ENCODE measurements around the gene BACH2.
A peak's percentile ranks its signal among the peaks of the same experiment; 100 is the strongest.
"Not testable (repeated sequence)": the region's sequence is repeated elsewhere in the genome, so short reads cannot be mapped to it uniquely, and the experiment has no call there.

The BACH2 gene

DNA sequence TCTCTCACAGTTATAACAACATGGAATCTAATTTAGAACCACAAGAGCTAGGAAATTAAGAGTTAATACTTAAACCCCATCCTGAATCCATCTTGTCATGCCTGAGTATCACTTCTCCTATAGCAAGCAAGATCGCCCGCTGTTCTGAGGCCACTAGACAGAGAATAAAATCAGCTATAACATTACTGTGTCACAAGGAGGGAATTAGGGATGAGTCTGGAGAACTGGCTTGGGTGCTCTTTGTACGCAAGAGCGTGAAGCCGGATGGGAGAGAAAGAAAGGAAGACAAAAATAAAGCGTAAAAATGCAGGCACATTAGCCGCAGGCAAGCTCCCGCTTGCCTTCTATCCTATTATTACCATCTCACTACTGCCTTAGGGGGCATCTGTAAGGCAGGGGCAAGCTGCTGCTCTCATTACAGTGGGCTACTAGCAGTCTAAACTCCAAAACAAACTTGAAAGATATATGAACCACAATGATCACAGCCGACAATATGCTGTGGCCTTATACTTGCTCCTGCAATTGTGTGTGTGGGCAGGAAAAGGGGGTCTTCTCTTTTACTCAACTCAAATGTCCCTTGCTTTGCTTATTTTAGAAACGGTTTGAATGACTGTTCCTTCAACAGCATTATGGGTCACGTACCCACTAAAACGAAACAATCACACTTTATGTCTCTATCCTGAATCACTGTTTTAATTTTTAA is 320.5 kb downstream of the BACH2 start:
- no peak for TF ChIP-seq CTCF (IDR thresholded peaks at IDR 0.05; ENCODE audit: insufficient read depth, low read depth, low read length, missing control alignments)
- H3K4me3 ChIP-seq (ENCODE audit: low read depth, low read length): no peak overlapping the region
- DNase-seq (ENCODE audit: low read depth): no peak

- TF ChIP-seq CTCF (IDR thresholded peaks at IDR 0.05; ENCODE audit: insufficient read depth, low read depth, low read length, missing control alignments): no peak
- no peak overlapping the region for H3K4me3 ChIP-seq (ENCODE audit: low read depth, low read length)
- DNase-seq (ENCODE audit: low read depth): no peak
Observed at GRCh38 chr6:89975366-89975765, 321.3 kb downstream of the BACH2 start.

DNA sequence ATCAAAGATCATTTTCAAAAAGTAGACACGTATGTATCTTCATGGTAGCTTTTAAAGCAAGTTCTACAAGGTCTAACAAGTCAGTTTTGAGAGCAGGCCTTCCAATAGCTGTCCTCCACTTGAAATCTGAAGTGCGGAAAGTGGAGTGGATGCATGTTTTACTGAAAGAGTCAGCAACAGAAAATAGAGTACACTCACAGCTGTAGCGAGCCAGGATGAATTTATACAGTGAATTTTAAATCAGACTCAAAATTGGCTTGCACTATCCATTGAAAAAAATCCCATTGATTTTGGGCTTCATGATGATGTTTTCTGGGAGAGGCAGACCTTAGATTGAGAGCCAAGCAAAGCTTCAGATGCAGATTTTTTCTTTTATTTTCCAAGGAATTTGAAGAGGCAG is 321.8 kb downstream of the BACH2 start:
- TF ChIP-seq CTCF (IDR thresholded peaks at IDR 0.05; ENCODE audit: insufficient read depth, low read depth, low read length, missing control alignments): no peak
- DNase-seq (ENCODE audit: low read depth): no peak
- no peak overlapping the region for H3K4me3 ChIP-seq (ENCODE audit: low read depth, low read length)

DNA sequence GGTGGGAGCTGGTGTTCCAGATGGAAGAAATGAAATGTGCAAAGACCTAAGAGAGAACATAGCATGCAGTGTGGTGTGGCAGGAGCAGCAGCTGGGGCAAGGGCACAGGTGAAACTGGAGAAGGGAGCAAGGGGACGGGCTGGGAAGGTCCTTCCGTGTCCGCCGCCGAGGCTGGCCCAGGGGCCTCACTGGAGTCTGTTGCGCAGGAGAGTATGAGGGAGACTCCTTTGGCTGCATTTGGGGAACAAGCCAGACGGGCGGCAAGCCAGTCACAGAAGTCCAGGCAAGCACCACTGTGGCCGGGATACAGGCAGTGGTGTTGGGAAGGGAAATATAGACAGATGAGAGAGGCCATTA is 324.6 kb downstream of the BACH2 start:
- no peak for DNase-seq (ENCODE audit: low read depth)
- no peak overlapping the region for H3K4me3 ChIP-seq (ENCODE audit: low read depth, low read length)
- TF ChIP-seq CTCF (IDR thresholded peaks at IDR 0.05; ENCODE audit: insufficient read depth, low read depth, low read length, missing control alignments): no peak

- not testable (repeated sequence) for H3K4me3 ChIP-seq (ENCODE audit: low read depth, low read length); DNase-seq (ENCODE audit: low read depth)
Observed at GRCh38 chr6:89971338-89972024, 325.2 kb downstream of the BACH2 start.

DNA sequence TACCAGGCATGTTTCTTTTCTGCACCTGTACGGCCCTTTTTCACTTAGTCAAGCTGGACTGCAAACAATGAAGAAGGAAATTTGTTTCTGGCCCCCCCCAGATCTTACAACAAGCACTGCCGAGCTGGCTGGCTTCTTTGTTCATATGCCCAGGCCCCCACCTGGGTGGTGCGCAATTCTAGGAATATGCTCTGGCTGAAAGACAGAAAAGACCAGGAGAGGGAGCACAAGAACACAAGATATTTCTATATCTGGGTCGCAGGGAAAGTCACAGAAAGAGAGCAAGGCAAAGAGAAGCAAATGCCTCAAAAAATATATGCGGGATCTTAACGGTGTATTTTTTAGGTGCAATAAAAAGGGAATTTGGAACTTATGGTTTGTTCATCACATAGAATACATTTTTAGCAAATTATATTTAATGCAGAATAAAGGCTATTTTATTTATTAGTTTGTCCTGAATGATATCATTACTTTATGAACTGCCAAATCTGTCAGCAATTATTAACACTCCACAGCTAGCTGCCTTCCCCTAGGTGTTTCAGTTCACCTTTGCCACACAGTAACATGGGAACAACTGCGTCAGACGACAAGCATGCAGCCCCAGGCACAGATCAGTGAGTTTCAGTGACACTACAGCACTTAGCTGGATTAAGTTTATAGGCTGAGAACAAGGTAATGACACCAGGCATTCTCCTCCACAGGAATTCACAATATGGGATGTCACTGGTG is 325.9 kb downstream of the BACH2 start:
- TF ChIP-seq CTCF (IDR thresholded peaks at IDR 0.05; ENCODE audit: insufficient read depth, low read depth, low read length, missing control alignments): peak; percentile 18
- peak; percentile 11 for DNase-seq (ENCODE audit: low read depth)

GRCh38 chr6:89970072-89970471 is 326.6 kb downstream of the BACH2 start:
- DNase-seq (ENCODE audit: low read depth): no peak
- no peak for TF ChIP-seq CTCF (IDR thresholded peaks at IDR 0.05; ENCODE audit: insufficient read depth, low read depth, low read length, missing control alignments)
- no peak overlapping the region for H3K4me3 ChIP-seq (ENCODE audit: low read depth, low read length)

More for the DNA sequence above, 325.9 kb downstream of the BACH2 start:
- H3K4me3 ChIP-seq (ENCODE audit: low read depth, low read length): no peak overlapping the region
